ENCODE measurements around the gene HTRA2.

HTRA2 gene

GRCh38 chr2:74516650-74517049 lies 13.1 kb upstream of the HTRA2 start:
- no peak for DNase-seq

- DNase-seq: no peak
These were observed 7.2 kb upstream of the HTRA2 start for GRCh38 chr2:74522516-74522915.

- DNase-seq: no peak
These were observed 5.7 kb upstream of the HTRA2 start for GRCh38 chr2:74524005-74524404.

- no peak for DNase-seq
These were observed 4.6 kb upstream of the HTRA2 start for GRCh38 chr2:74524955-74525716.

- DNase-seq: no peak
These were observed 3.8 kb upstream of the HTRA2 start, which contains the start of gene DQX1 for GRCh38 chr2:74525717-74526648. TSS of gene DQX1 (minus strand) at chr2:74526231. CDS start at chr2:74525729, 502 bp downstream.

GRCh38 chr2:74526649-74527230 lies 3.0 kb upstream of the HTRA2 start:
- DNase-seq: no peak

- DNase-seq: no peak
These were observed 2.0 kb upstream of the HTRA2 start for GRCh38 chr2:74527741-74528140.

- DNase-seq: no peak
These were observed 955 bp upstream of the HTRA2 start for GRCh38 chr2:74528600-74529356.

- DNase-seq: peak; percentile 71
These were observed 780 bp downstream of the HTRA2 start for GRCh38 chr2:74530239-74531187.

- no peak for DNase-seq
These were observed 1.9 kb downstream of the HTRA2 start for GRCh38 chr2:74531666-74532065.

- DNase-seq: no peak
These were observed 2.5 kb downstream of the HTRA2 start for GRCh38 chr2:74532222-74532621.

GRCh38 chr2:74533464-74533863 lies 3.7 kb downstream of the HTRA2 start:
- no peak for DNase-seq

GRCh38 chr2:74534411-74534810 lies 4.7 kb downstream of the HTRA2 start:
- DNase-seq: no peak

GRCh38 chr2:74535440-74535965 lies 5.8 kb downstream of the HTRA2 start:
- no peak for DNase-seq

- no peak for DNase-seq
These were observed 6.6 kb downstream of the HTRA2 start for GRCh38 chr2:74536166-74536950.

- no peak for DNase-seq
These were observed 7.4 kb downstream of the HTRA2 start for GRCh38 chr2:74537140-74537539.

GRCh38 chr2:74538881-74539339 lies 9.2 kb downstream of the HTRA2 start:
- DNase-seq: no peak

- no peak for DNase-seq
These were observed 10.6 kb downstream of the HTRA2 start for GRCh38 chr2:74540291-74540690.

- DNase-seq: no peak
These were observed 13.2 kb downstream of the HTRA2 start for GRCh38 chr2:74542978-74543377.

- DNase-seq: no peak
These were observed 14.9 kb downstream of the HTRA2 start for GRCh38 chr2:74544634-74545033.

Measured in right forelimb (tissue), 1 donor.